Measurements from ENCODE around the gene MSI2.

MSI2 gene

GRCh38 chr17:57665696-57666095 lies 409.4 kb downstream of the MSI2 start:
- DNase-seq (ENCODE audit: low spot score in 2 of 2): no peak
- Histone ChIP-seq H3K27me3 (ENCODE audit: low read depth) (no peaks in the 10 kb centered on the region), H3K36me3 (replicated peaks) (no peaks in the 10 kb centered on the region), H3K9me3 (no peaks in the 10 kb centered on the region), H3K4me3 (no peak overlapping the region), H3K4me1 (peaks cover 7% of the 10 kb centered on the region)
- in situ Hi-C loops (cut with MboI; ENCODE audit: low sequenced_read_pairs): no loop called here

DNA sequence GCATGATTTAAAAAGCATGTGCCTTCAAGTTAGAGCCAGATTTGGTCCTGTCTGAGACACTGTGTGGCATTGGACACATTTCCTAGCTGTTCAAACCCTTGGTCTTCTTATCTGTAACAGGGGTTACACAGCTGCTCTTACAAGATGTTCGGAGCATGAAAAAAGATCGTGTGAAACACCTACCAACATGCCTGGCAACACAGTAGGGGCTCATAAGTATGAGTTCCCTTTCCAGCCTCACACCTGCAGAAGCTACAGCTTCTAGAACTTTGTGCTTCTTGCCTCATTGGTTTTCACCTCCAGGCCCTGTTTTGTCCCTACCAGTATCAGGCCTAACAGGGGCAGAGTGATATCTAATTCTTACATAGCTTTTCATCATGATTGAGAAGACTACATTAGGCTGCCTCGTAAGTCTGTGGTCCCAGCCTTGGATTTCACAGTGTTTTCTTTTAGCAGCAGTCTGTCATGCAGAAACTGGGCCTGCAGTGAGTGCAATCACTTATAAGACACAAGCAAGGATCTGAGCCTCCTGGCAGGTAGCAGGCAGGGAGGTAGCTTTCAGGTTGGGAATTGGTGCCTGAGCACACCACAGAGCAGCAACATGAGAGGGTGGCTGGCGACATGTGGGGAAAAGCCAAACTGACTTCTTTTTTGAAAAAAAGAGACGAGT lies 410.0 kb downstream of the MSI2 start:
- in situ Hi-C loops (cut with MboI; ENCODE audit: low sequenced_read_pairs): no loop called here
- no peaks in the 10 kb centered on the region for H3K9me3 ChIP-seq
- no peaks in the 10 kb centered on the region for H3K36me3 ChIP-seq (replicated peaks)
- no peak overlapping the region for H3K4me3 ChIP-seq
- DNase-seq (ENCODE audit: low spot score in 2 of 2): no peak
- no peaks in the 10 kb centered on the region for H3K27me3 ChIP-seq (ENCODE audit: low read depth)
- H3K4me1 ChIP-seq: peaks cover 7% of the 10 kb centered on the region

- in situ Hi-C loops (cut with MboI; ENCODE audit: low sequenced_read_pairs): no loop called here
- Histone ChIP-seq H3K27me3 (ENCODE audit: low read depth) (no peaks in the 10 kb centered on the region), H3K4me3 (no peak overlapping the region), H3K4me1 (peaks cover 7% of the 10 kb centered on the region), H3K36me3 (replicated peaks) (no peaks in the 10 kb centered on the region), H3K9me3 (no peaks in the 10 kb centered on the region)
- no peak for DNase-seq (ENCODE audit: low spot score in 2 of 2)
These were observed 410.6 kb downstream of the MSI2 start for GRCh38 chr17:57666946-57667345.

DNA sequence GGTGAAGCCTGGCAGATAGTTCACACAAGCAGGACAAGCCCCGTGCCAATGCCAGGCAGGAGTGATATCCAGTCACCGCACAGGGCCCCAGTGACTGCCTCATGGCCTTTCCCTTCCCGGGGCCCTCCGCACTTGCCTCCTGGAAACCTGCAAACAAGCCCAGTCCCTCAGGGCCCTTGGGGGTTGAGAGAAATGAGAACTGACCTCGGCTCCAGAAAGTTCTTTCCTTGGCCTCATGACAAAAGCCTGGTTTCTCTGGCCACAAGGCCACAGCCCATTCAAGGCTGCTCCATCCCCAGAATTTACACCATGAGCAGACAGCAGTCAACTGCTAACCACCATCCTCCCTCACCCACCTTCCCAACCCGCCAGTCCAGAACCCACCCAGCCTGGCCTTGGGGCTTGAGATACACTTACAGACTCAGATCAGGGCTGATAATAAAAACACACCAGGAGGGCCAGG lies 411.2 kb downstream of the MSI2 start:
- Histone ChIP-seq H3K4me1 (peaks cover 7% of the 10 kb centered on the region), H3K9me3 (no peaks in the 10 kb centered on the region), H3K36me3 (replicated peaks) (no peaks in the 10 kb centered on the region), H3K4me3 (no peak overlapping the region), H3K27me3 (ENCODE audit: low read depth) (no peaks in the 10 kb centered on the region)
- in situ Hi-C loops (cut with MboI; ENCODE audit: low sequenced_read_pairs): no loop called here
- DNase-seq (ENCODE audit: low spot score in 2 of 2): peak in 1 of 2 experiments; percentile 6

DNA sequence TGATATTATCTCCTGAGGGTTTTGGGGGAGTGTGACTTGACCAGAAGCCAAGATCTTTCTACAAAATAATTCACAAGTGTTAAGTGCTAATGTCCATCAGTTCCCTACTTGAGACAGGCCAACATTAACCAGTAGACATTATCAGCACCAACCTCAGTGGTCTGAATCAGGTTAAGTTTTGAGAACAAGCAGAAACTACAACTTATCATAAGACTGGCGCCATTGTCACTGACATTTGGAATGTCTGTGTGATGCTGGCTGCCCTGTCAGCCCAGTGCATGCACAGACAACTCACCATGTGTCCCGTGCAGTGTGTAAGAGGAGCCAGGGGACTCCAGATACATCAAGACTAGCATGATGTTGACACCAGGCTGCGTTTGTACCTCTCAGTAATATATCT lies 412.0 kb downstream of the MSI2 start:
- in situ Hi-C loops (cut with MboI; ENCODE audit: low sequenced_read_pairs): no loop called here
- peak in 1 of 2 experiments; percentile 1 for DNase-seq (ENCODE audit: low spot score in 2 of 2)
- Histone ChIP-seq H3K9me3 (no peaks in the 10 kb centered on the region), H3K4me3 (no peak overlapping the region), H3K27me3 (ENCODE audit: low read depth) (no peaks in the 10 kb centered on the region), H3K36me3 (replicated peaks) (no peaks in the 10 kb centered on the region), H3K4me1 (peaks cover 7% of the 10 kb centered on the region)

DNA sequence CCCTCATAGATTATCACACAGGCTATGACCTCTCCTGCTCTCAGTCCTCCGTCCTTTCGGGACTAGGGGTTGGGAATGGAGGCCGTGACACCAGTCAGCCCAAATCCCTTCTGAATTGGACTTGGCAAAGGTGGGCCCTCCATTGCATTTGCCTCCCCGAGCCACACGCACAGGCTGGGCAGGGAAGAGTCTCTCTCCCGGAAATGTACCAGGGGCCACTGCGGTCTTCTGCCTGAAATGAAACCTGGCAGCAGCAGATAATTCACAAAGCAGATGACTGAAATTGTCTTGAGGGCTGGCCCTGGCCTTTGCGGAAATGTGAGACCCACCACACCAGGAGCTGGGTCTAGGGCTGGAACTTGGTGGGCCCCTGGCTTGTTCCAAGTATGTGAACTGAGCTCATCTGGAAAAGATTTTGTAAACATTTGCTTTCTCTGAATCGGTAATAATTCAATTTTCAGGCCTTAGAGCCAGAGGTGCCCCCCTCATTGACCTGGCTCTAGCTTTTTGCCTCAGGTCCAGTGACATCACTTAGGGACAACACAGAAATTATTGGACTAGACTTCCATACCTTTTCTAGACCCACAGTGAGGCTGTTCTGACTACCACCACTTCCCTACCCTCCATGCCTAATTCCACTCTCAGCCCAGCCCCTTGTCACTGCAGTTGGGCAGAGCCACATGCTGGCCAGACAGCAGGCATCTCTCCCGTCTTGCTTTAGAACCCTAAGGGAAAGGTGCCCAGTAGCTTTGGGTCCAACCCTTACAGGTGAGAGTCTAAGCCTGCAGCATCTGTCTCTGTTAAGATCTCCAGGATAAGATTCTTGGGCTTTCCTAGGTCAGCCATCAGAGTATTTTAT lies 413.6 kb downstream of the MSI2 start:
- no peaks in the 10 kb centered on the region for H3K27me3 ChIP-seq (ENCODE audit: low read depth)
- peak in 1 of 2 experiments; percentile 1 for DNase-seq (ENCODE audit: low spot score in 2 of 2)
- no peaks in the 10 kb centered on the region for H3K9me3 ChIP-seq
- H3K36me3 ChIP-seq (replicated peaks): no peaks in the 10 kb centered on the region
- in situ Hi-C loops (cut with MboI; ENCODE audit: low sequenced_read_pairs): no loop called here
- peaks cover 2% of the 10 kb centered on the region for H3K4me1 ChIP-seq
- no peak overlapping the region for H3K4me3 ChIP-seq

DNA sequence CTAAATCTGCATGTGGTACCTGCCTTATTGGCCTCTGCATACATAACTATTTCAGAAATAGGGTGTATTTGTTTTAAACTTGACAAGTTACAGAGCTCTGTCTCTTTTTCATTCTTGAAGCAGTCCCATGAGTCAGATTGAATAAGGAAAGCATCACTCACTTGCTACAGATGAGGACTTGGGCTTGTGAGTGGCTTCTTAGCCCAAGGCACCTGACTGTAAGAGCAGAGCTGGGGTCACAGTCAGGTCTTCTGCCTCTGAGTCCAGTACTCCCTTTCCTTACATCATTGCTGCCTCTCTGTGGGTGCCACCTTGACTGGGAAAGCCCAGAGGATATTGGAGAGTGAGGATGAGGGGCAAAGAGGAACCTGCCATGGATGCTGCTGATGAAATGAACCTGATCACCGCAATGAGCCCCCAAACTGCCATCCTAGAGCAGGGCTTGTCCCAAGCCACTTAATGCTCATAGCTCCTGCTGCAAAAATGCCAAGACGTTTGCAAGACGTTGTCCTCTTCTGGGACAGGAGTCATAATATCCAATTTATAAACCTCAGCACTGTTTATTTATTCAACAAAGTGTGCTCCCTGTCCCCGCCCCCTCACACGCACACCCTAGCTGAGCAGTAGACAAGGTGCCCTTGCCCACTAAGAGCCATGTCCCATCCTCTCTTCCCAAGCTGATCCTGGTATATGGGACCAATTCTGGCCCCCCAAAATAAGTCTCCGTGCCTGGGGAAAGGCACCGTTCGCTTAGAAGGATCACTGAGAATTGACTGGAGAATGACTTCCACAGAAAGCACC lies 414.6 kb downstream of the MSI2 start:
- Histone ChIP-seq H3K27me3 (ENCODE audit: low read depth) (no peaks in the 10 kb centered on the region), H3K4me3 (no peak overlapping the region), H3K9me3 (no peaks in the 10 kb centered on the region), H3K36me3 (replicated peaks) (no peaks in the 10 kb centered on the region), H3K4me1 (no peaks in the 10 kb centered on the region)
- peak in 1 of 2 experiments; percentile 3 for DNase-seq (ENCODE audit: low spot score in 2 of 2)
- in situ Hi-C loops (cut with MboI; ENCODE audit: low sequenced_read_pairs): no loop called here

GRCh38 chr17:57671667-57672632 lies 415.6 kb downstream of the MSI2 start:
- Histone ChIP-seq H3K36me3 (replicated peaks) (no peaks in the 10 kb centered on the region), H3K4me3 (no peak overlapping the region), H3K9me3 (no peaks in the 10 kb centered on the region), H3K4me1 (no peaks in the 10 kb centered on the region), H3K27me3 (ENCODE audit: low read depth) (no peaks in the 10 kb centered on the region)
- DNase-seq (ENCODE audit: low spot score in 2 of 2): peak; percentile 65 to 86
- in situ Hi-C loops (cut with MboI; ENCODE audit: low sequenced_read_pairs): no loop called here

- Histone ChIP-seq H3K4me1 (no peaks in the 10 kb centered on the region), H3K4me3 (no peak overlapping the region), H3K36me3 (replicated peaks) (no peaks in the 10 kb centered on the region), H3K27me3 (ENCODE audit: low read depth) (no peaks in the 10 kb centered on the region), H3K9me3 (no peaks in the 10 kb centered on the region)
- in situ Hi-C loops (cut with MboI; ENCODE audit: low sequenced_read_pairs): no loop called here
- no peak for DNase-seq (ENCODE audit: low spot score in 2 of 2)
These were observed 416.6 kb downstream of the MSI2 start for GRCh38 chr17:57672971-57673370.

DNA sequence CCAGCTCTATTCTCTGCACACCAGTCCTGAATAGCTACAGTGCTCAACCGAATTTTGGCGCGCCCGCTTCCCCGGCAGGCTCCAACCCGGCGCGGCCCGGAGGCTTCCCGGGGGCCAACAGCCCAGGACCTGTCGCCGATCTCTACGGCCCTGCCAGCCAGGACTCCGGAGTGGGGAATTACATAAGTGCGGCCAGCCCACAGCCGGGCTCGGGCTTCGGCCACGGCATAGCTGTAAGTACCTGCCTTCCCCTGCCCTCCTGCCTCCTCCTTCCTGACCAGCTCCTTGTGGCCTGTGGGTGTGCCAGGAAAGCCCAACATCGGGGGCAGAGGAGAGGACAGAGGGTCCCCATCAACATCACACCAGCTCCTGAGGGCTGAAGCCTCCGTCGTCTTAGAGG lies 418.6 kb downstream of the MSI2 start:
- Histone ChIP-seq H3K9me3 (no peaks in the 10 kb centered on the region), H3K36me3 (replicated peaks) (no peaks in the 10 kb centered on the region), H3K4me3 (no peak overlapping the region), H3K27me3 (ENCODE audit: low read depth) (no peaks in the 10 kb centered on the region), H3K4me1 (no peaks in the 10 kb centered on the region)
- in situ Hi-C loops (cut with MboI; ENCODE audit: low sequenced_read_pairs): no loop called here
- DNase-seq (ENCODE audit: low spot score in 2 of 2): no peak

DNA sequence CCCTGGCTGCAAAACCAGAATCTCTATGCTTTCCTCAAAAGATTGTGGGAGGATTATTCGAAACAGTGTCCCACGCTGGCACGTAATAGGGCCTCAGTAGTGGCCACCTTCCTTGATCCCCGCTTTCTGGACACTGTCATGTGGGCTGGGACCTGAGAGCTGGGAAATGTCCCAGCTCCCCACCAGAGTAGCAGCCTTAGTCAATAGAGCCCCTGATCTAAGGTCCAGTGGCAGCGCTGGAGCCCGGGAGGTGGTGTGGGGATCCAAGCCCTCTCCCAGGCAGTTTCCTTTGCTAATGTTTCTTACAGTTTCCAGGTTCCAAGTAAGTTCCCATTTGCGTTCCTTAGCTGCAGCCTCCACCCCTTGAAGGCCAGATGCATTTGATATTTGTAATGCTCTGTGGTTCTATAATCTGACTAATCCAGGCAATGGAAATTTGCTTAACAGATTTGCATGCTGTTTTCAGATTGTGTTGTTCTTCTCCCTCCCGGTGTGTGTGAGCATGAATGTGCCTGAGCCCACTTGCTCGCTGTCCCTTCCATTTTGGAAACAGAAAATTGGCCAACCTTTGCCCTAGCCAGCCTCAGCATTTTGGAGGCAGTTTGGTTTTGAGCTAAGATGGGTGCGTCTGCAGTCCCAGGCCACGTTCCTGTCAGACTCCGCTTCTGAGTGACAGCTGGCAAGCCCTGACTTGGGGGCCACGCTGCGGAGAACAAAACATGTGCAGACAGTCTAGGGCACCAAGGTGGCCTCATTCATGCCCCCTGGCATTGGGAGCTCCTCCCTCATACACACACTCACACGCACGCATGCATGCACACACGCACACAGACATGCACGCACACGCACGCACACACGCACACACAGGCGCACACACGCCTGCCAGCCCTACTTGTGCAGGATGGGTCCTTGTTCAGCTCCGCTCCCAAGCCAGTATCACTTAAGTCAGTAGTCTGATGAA lies 419.4 kb downstream of the MSI2 start:
- Histone ChIP-seq H3K9me3 (no peaks in the 10 kb centered on the region), H3K36me3 (replicated peaks) (no peaks in the 10 kb centered on the region), H3K27me3 (ENCODE audit: low read depth) (no peaks in the 10 kb centered on the region), H3K4me3 (no peak overlapping the region), H3K4me1 (no peaks in the 10 kb centered on the region)
- in situ Hi-C loops (cut with MboI; ENCODE audit: low sequenced_read_pairs): no loop called here
- no peak for DNase-seq (ENCODE audit: low spot score in 2 of 2)

DNA sequence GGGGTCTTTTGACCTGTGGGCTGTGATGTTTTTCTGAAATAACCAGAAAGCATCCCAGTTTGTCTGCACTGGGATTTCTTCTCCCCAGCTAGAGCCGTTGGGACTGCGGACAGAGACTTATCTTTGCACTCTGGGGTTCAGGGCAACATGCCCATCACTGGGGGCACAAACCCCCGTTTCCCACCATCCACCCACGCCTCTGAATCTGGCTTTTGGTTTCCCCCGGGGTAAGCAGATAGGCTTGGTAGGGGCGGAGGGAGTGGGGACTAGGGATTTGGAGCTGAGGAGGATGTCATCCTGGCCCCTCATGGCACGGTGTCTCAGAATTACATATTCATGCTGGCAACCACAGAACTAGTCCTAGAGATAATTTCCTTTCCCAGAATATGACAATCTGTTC lies 420.2 kb downstream of the MSI2 start:
- in situ Hi-C loops (cut with MboI; ENCODE audit: low sequenced_read_pairs): no loop called here
- Histone ChIP-seq H3K36me3 (replicated peaks) (no peaks in the 10 kb centered on the region), H3K9me3 (no peaks in the 10 kb centered on the region), H3K27me3 (ENCODE audit: low read depth) (no peaks in the 10 kb centered on the region), H3K4me3 (no peak overlapping the region), H3K4me1 (no peaks in the 10 kb centered on the region)
- DNase-seq (ENCODE audit: low spot score in 2 of 2): no peak
